GM18505 (cell line): ENCODE results near the gene CMTM4.

Source experiments
- ATAC-seq: cut with Tn5 transposase; IDR thresholded peaks from one replicate; pipeline ENCODE4 v1.9.1; 2021; ENCODE audit not compliant: unreplicated experiment
- POLR2A ChIP-seq: IDR thresholded peaks from 4 replicates; pipeline ENCODE4 v1.6.1; 2011; ENCODE audit warnings: borderline replicate concordance; ENCODE audit not compliant: insufficient read depth, insufficient read length; ENCODE audit errors: extremely low read depth

Gene CMTM4

GRCh38 chr16:66587881-66588600 is 108.5 kb downstream of the CMTM4 start:
- no peak for TF ChIP-seq POLR2A
- ATAC-seq = no peak

DNA sequence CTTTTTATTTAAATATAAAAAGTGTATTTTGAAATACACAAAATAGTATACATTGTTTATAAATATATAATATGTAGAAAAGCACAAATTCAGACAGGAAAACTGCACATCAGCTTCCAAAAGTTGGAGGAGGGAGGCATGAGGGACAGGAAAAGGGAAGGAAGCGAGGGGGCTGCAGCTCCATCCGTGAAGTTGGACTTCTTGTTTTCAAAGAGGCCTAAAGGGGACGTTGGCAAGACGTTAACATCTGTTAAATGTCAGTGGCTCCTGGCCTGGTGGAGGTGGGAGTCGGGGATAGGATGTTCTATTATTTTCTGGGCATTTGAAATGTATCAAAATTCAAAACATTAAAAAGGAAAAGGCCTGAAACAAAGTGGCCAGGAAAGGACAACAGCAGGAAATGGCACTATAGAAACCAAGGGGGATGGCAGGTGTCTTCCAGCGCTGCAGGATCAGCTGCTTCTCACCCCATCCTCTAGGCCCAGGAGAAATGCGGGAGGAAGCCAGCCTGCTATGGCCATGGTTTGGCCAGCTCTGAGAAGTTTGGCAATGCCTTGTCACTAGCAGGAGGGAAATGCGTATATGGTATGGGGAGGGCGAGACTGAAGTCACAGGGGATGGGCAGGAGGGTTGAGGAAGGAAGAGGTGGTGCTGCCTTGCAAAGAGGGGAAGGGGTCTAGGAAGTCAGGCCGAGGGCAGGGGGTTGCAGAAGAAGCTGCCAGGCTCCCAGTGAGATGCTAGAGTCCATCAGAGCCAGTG is 110.9 kb downstream of the CMTM4 start:
- TF ChIP-seq POLR2A = no peak

GRCh38 chr16:66581246-66581952 is 115.1 kb downstream of the CMTM4 start:
- TF ChIP-seq POLR2A = no peak
- ATAC-seq = no peak

More for the DNA sequence above, 110.9 kb downstream of the CMTM4 start:
- no peak for ATAC-seq

GRCh38 chr16:66580605-66581209 is 115.8 kb downstream of the CMTM4 start:
- no peak for TF ChIP-seq POLR2A
- ATAC-seq = no peak

GRCh38 chr16:66578651-66579531 is 117.7 kb downstream of the CMTM4 start, which contains the start of gene CMTM2:
Gene CMTM2, plus strand, starts transcription at chr16:66579463. Its CDS starts 145 bp downstream, at chr16:66579608.
- ATAC-seq = no peak
- no peak for TF ChIP-seq POLR2A

DNA sequence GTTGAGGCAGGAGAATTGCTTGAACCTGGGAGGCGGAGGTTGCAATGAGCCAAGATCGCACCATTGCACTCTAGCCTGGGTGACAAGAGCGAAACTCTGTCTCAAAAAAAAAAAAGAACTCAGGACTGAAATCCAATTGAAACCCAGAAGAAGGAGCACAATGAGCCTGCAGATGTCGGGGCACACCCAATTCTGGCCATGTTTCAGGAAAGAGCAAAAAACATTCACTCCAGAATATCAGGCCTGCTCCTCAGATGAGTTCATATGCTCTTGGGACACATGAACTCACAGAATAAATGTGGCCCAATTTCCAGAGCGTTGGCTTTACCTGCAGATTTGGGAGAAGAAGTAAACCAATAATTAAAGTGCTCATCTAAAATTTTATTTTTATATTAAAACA is 120.2 kb downstream of the CMTM4 start:
- no peak for ATAC-seq
- no peak for TF ChIP-seq POLR2A

- TF ChIP-seq POLR2A = no peak
- no peak for ATAC-seq
Measured at GRCh38 chr16:66575060-66575459, 121.5 kb downstream of the CMTM4 start.

GRCh38 chr16:66574531-66574930 is 122.0 kb downstream of the CMTM4 start:
- no peak for ATAC-seq
- TF ChIP-seq POLR2A = no peak

- no peak for TF ChIP-seq POLR2A
- ATAC-seq = no peak
Measured at GRCh38 chr16:66574081-66574480, 122.5 kb downstream of the CMTM4 start.

GRCh38 chr16:66572356-66572755 is 124.2 kb downstream of the CMTM4 start:
- no peak for ATAC-seq
- TF ChIP-seq POLR2A = no peak

GRCh38 chr16:66569827-66570405 is 126.6 kb downstream of the CMTM4 start:
- ATAC-seq = no peak
- TF ChIP-seq POLR2A = no peak

DNA sequence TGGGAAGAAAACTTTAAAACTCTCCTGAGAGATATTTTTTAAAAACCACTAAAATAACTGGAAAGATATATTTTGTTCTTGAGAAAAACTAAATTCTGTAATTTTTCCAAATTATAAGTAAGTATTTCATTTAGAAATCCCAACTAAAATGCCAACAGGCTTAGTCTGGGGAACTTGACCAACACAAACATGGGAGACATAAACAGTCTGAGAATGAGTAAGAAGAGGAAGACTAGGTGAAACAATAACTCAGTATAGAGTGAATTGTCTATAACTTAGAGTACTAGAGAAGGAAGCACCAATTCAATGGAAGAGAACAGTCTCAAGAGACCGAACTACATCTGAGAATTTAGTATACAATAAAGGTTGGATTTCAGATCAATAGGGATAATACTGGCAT is 127.4 kb downstream of the CMTM4 start:
- TF ChIP-seq POLR2A = no peak
- no peak for ATAC-seq
